ENCODE measurements around the gene SMTNL2. TPM values are rescaled to one million over a fixed set of nuclear protein-coding genes. Genes with fewer than 3 reads are reported as not detected.
A peak's percentile ranks its signal among the peaks of the same experiment; 100 is the strongest.

The SMTNL2 gene
- total and polyA plus RNA-seq, 12 donors = 2.7 to 84.1 (median 19.1) TPM

- Histone ChIP-seq H3K27me3 (peaks cover 0 to 3% (median 0%) of the 10 kb centered on the region in 7 donors), H3K36me3 (no peaks in the 10 kb centered on the region), H3K4me1 (peaks cover 0 to 18% (median 13%) of the 10 kb centered on the region in 9 donors), H3K9me3 (peaks cover 0 to 14% (median 4%) of the 10 kb centered on the region in 11 donors), H3K4me3 (no peak overlapping the region), H3K27ac (peak overlapping the region in 1 of 10 donors; percentile 37)
- WGBS, 2 donors = 56 to 59% methylated on average over 12 of the region's 12 CpGs
- ATAC-seq (peak; percentile 50 to 76 (median 58)), DNase-seq (no peak)
- no peak for TF ChIP-seq CTCF (IDR thresholded peaks at IDR 0.05)
- intact Hi-C loops (cut with DNase I) = loop anchor here in 8 of 10 donors (1.0 to 10.0 kb wide), 8 partner anchors 43 to 410 kb away; partner anchors contain the start of gene SMTNL2 (in 1 of the 8)
These were observed 40.9 kb downstream of the SMTNL2 start for GRCh38 chr17:4625181-4625617.

- peaks cover 0 to 4% (median 0%) of the 10 kb centered on the region in 7 donors for H3K27me3 ChIP-seq
- intact Hi-C loops (cut with DNase I) = loop anchor here (1.0 to 10.0 kb wide), 8 partner anchors 44 to 412 kb away; partner anchors contain the start of gene SMTNL2 (in 1 of the 10)
- 83 to 85% methylated on average over 4 of the region's 4 CpGs for WGBS, 2 donors
- peaks cover 0 to 18% (median 13%) of the 10 kb centered on the region in 9 donors for H3K4me1 ChIP-seq
- ATAC-seq (no peak), DNase-seq (no peak)
- TF ChIP-seq CTCF (IDR thresholded peaks at IDR 0.05) = no peak
- no peak overlapping the region for H3K4me3 ChIP-seq
- no peak overlapping the region for H3K27ac ChIP-seq
- no peaks in the 10 kb centered on the region for H3K36me3 ChIP-seq
- peaks cover 0 to 12% (median 4%) of the 10 kb centered on the region in 11 donors for H3K9me3 ChIP-seq
These were observed 42.5 kb downstream of the SMTNL2 start for GRCh38 chr17:4626734-4627256.

- H3K27me3 ChIP-seq = peaks cover 0 to 38% (median 22%) of the 10 kb centered on the region in 7 donors
- DNase-seq = no peak
- ATAC-seq = no peak
- intact Hi-C loops (cut with DNase I) = loop anchor here in 1 of 10 donors (5.0 kb wide), 1 partner anchor 204 kb away; no protein-coding TSS in a partner anchor
- H3K4me3 ChIP-seq = no peak overlapping the region
- H3K27ac ChIP-seq = no peak overlapping the region
- no peaks in the 10 kb centered on the region for H3K36me3 ChIP-seq
- 78 to 80% methylated on average over 8 of the region's 8 CpGs for WGBS, 2 donors
- TF ChIP-seq CTCF (IDR thresholded peaks at IDR 0.05) = no peak
- peaks cover 0 to 13% (median 0%) of the 10 kb centered on the region in 9 donors for H3K4me1 ChIP-seq
- no peaks in the 10 kb centered on the region for H3K9me3 ChIP-seq
These were observed 47.1 kb downstream of the SMTNL2 start for GRCh38 chr17:4631431-4631830.

- no peak overlapping the region for H3K27ac ChIP-seq
- H3K4me1 ChIP-seq = peaks cover 0 to 18% (median 0%) of the 10 kb centered on the region in 9 donors
- no peaks in the 10 kb centered on the region for H3K9me3 ChIP-seq
- no peak overlapping the region for H3K4me3 ChIP-seq
- no peaks in the 10 kb centered on the region for H3K36me3 ChIP-seq
- ATAC-seq (peak in 1 of 8 donors; percentile 35), DNase-seq (no peak)
- peaks cover 4 to 43% (median 27%) of the 10 kb centered on the region in 7 donors for H3K27me3 ChIP-seq
- WGBS, 2 donors = 72 to 74% methylated on average over 21 of the region's 21 CpGs
- no peak for TF ChIP-seq CTCF (IDR thresholded peaks at IDR 0.05)
- intact Hi-C loops (cut with DNase I) = loop anchor here in 1 of 10 donors (5.0 kb wide), 1 partner anchor 205 kb away; no protein-coding TSS in a partner anchor
These were observed 47.7 kb downstream of the SMTNL2 start for GRCh38 chr17:4631836-4632580.

Data from heart right ventricle (tissue), 16 donors.